Liver (tissue), 9 donors: ENCODE data around the gene OR5AU1. TPM values are rescaled to one million over a fixed set of nuclear protein-coding genes. Genes with fewer than 3 reads are reported as not detected.

Experiments used
- DNase-seq: peaks from one replicate; pipeline ENCODE4 v3.0.0-alpha.2; 2017; ENCODE audit warnings: low spot score
- H3K27ac ChIP-seq, 2 donors: one replicate each; pipeline ENCODE4 v1.7.0; 2013; ENCODE audit warnings: inconsistent platforms in 2 of 2, low read length in 2 of 2, control low read depth in 1 of 2, low read depth in 1 of 2, mild to moderate bottlenecking in 1 of 2
- H3K27me3 ChIP-seq, 4 donors: one replicate each; pipeline versions ENCODE4 v1.6.1 to v1.7.0; 2013; ENCODE audit warnings: low read length in 3 of 4, inconsistent platforms in 1 of 4, mild to moderate bottlenecking in 1 of 4, moderate library complexity in 1 of 4; ENCODE audit not compliant: control insufficient read depth in 4 of 4, insufficient read depth in 4 of 4
- H3K36me3 ChIP-seq, 4 donors: one replicate each; pipeline versions ENCODE4 v1.6.1 to v1.7.0; 2013; ENCODE audit warnings: low read length in 3 of 4, mild to moderate bottlenecking in 3 of 4, low read depth in 1 of 4, moderate library complexity in 1 of 4; ENCODE audit not compliant: control insufficient read depth in 4 of 4, insufficient read depth in 3 of 4
- H3K4me1 ChIP-seq, 4 donors: one replicate each; pipeline versions ENCODE4 v1.6.1 to v1.7.0; 2013; ENCODE audit warnings: low read length in 3 of 4, mild to moderate bottlenecking in 3 of 4, moderate library complexity in 1 of 4; ENCODE audit not compliant: control insufficient read depth in 4 of 4, insufficient read depth in 4 of 4
- H3K4me3 ChIP-seq, 3 donors: one replicate each; pipeline versions ENCODE4 v1.6.1 to v1.7.0; 2013; ENCODE audit warnings: low read length in 3 of 3, control low read depth in 1 of 3, low read depth in 1 of 3, mild to moderate bottlenecking in 1 of 3
- H3K9ac ChIP-seq, 2 donors: one replicate each; pipeline ENCODE4 v1.7.0; 2013; ENCODE audit warnings: low read length in 2 of 2, mild to moderate bottlenecking in 2 of 2, moderate library complexity in 2 of 2, control low read depth in 1 of 2, low read depth in 1 of 2
- H3K9me3 ChIP-seq, 4 donors: one replicate each; pipeline versions ENCODE4 v1.6.1 to v1.7.0; 2013; ENCODE audit warnings: low read length in 3 of 4; ENCODE audit not compliant: control insufficient read depth in 4 of 4
- ATF3 ChIP-seq: IDR thresholded peaks from 2 replicates; pipeline ENCODE4 v1.6.1; 2016; ENCODE audit warnings: antibody characterized with exemption
- EGR1 ChIP-seq, 2 donors: IDR thresholded peaks; 2 replicates each; pipeline ENCODE4 v1.6.1; 2016 to 2018; ENCODE audit warnings: antibody characterized with exemption in 2 of 2, low read depth in 2 of 2
- FOXA2 ChIP-seq: IDR thresholded peaks from 2 replicates; pipeline ENCODE4 v1.6.1; 2016; ENCODE audit warnings: antibody characterized with exemption
- GABPA ChIP-seq, 2 donors: IDR thresholded peaks in 1 of 2; conservative IDR thresholded peaks in 1 of 2; 2 replicates each; pipeline ENCODE4 v1.6.1; 2016; ENCODE audit warnings: antibody characterized with exemption in 2 of 2, mild to moderate bottlenecking in 1 of 2, moderate library complexity in 1 of 2
- HNF4A ChIP-seq, 2 donors: conservative IDR thresholded peaks; 2 replicates each; pipeline ENCODE4 v1.6.1; 2016; ENCODE audit warnings: antibody characterized with exemption in 2 of 2, mild to moderate bottlenecking in 2 of 2
- HNF4G ChIP-seq: IDR thresholded peaks from 2 replicates; pipeline ENCODE4 v1.6.1; 2016; ENCODE audit warnings: antibody characterized with exemption
- JUND ChIP-seq, 2 donors: IDR thresholded peaks; 2 replicates each; pipeline ENCODE4 v1.6.1; 2016; ENCODE audit warnings: antibody characterized with exemption in 2 of 2
- MAX ChIP-seq: IDR thresholded peaks from 2 replicates; pipeline ENCODE4 v1.6.1; 2016; ENCODE audit warnings: antibody characterized with exemption
- RAD21 ChIP-seq, 2 donors: IDR thresholded peaks; 2 replicates each; pipeline ENCODE4 v1.6.1; 2016; ENCODE audit warnings: antibody characterized with exemption in 2 of 2, mild to moderate bottlenecking in 2 of 2
- RXRA ChIP-seq, 2 donors: IDR thresholded peaks; 2 replicates each; pipeline ENCODE4 v1.6.1; 2017 to 2018; ENCODE audit warnings: antibody characterized with exemption in 2 of 2, mild to moderate bottlenecking in 1 of 2
- SP1 ChIP-seq: IDR thresholded peaks from 2 replicates; pipeline ENCODE4 v1.6.1; 2018; ENCODE audit warnings: antibody characterized with exemption, mild to moderate bottlenecking
- TAF1 ChIP-seq: conservative IDR thresholded peaks from 2 replicates; pipeline ENCODE4 v1.6.1; 2016; ENCODE audit warnings: antibody characterized with exemption, mild to moderate bottlenecking
- YY1 ChIP-seq: IDR thresholded peaks from 2 replicates; pipeline ENCODE4 v1.6.1; 2016; ENCODE audit warnings: antibody characterized with exemption, mild to moderate bottlenecking
- WGBS: extraction: QIAGEN DNeasy Blood & Tissue Kit; methylation state at CpG from one replicate; pipeline ENCODE4 v1.1.7; 2013; 5-methylcytosine and 5-hydroxymethylcytosine counted together
- polyA plus RNA-seq, 2 donors: library from polyadenylated mRNA; stranded (reverse) in 1 of 2; unstranded in 1 of 2; fragments of 200-250 nt in 1 of 2; fragments of >200 nt in 1 of 2; fragmentation: Nextera tagmentation in 1 of 2; extraction: Ambion mirVana in 1 of 2; gene quantifications; one replicate each; pipeline versions ENCODE4 v1.2.1 to v1.2.3, GENCODE V29; 2013 to 2015
- total RNA-seq, 2 donors: library from RNA; depleted of rRNA; stranded (reverse); fragments of >200 nt; gene quantifications; one replicate each; pipeline ENCODE4 v1.2.3, GENCODE V29; 2014
- TF ChIP-seq, protein P1 (sequence below): IDR thresholded peaks from 2 replicates; pipeline ENCODE4 v1.6.1; 2016; ENCODE audit warnings: antibody characterized with exemption, mild to moderate bottlenecking
- TF ChIP-seq, protein P2 (sequence below): IDR thresholded peaks from 2 replicates; pipeline ENCODE4 v1.6.1; 2016; ENCODE audit warnings: antibody characterized with exemption
- donor health status: healthy.
- donor health status: healthy.
- donor health status: healthy.
- donor health status: healthy.
- donor health status: healthy.

Gene OR5AU1
- total and polyA plus RNA-seq, 4 donors: not detected

DNA sequence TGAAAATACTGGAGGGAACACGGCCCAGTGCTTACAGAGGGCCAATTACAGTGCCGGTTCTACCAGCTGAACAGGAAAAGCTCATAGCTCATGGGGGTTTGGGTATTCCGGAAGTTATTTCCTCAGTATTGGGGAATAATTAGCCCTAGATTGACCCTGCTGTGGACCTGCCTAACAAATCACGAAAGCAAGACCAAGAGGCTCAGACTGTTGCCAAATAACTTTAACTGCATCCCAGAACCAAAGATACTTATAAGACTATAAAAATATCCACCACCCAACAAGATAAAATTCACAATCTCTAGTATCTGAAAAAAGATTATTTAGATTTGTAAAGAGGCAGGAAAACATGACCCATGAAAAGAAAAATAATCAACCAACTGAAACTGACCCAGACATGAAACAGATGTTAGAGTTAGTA is 8.0 kb upstream of the OR5AU1 start:
- WGBS: 72% methylated on average over 4 of the region's 4 CpGs
- no peak overlapping the region for H3K27ac ChIP-seq
- no peaks in the 10 kb centered on the region for H3K4me1 ChIP-seq
- no peak for DNase-seq
- H3K9ac ChIP-seq: no peak overlapping the region
- H3K27me3 ChIP-seq: no peaks in the 10 kb centered on the region
- no peaks in the 10 kb centered on the region for H3K36me3 ChIP-seq
- no peaks in the 10 kb centered on the region for H3K9me3 ChIP-seq
- H3K4me3 ChIP-seq: no peak overlapping the region
- TF ChIP-seq HNF4A (conservative IDR thresholded peaks at IDR 0.05): no peak
- TF ChIP-seq RAD21 (IDR thresholded peaks at IDR 0.05): no peak
- no peak for TF ChIP-seq GABPA (IDR thresholded peaks at IDR 0.05 in 1 of 2, conservative IDR thresholded peaks at IDR 0.05 in 1 of 2)
- TF ChIP-seq ATF3: no peak
- TF ChIP-seq TAF1: no peak
- TF ChIP-seq, protein P1, sequence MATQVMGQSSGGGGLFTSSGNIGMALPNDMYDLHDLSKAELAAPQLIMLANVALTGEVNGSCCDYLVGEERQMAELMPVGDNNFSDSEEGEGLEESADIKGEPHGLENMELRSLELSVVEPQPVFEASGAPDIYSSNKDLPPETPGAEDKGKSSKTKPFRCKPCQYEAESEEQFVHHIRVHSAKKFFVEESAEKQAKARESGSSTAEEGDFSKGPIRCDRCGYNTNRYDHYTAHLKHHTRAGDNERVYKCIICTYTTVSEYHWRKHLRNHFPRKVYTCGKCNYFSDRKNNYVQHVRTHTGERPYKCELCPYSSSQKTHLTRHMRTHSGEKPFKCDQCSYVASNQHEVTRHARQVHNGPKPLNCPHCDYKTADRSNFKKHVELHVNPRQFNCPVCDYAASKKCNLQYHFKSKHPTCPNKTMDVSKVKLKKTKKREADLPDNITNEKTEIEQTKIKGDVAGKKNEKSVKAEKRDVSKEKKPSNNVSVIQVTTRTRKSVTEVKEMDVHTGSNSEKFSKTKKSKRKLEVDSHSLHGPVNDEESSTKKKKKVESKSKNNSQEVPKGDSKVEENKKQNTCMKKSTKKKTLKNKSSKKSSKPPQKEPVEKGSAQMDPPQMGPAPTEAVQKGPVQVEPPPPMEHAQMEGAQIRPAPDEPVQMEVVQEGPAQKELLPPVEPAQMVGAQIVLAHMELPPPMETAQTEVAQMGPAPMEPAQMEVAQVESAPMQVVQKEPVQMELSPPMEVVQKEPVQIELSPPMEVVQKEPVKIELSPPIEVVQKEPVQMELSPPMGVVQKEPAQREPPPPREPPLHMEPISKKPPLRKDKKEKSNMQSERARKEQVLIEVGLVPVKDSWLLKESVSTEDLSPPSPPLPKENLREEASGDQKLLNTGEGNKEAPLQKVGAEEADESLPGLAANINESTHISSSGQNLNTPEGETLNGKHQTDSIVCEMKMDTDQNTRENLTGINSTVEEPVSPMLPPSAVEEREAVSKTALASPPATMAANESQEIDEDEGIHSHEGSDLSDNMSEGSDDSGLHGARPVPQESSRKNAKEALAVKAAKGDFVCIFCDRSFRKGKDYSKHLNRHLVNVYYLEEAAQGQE: no peak
- no peak for TF ChIP-seq EGR1 (IDR thresholded peaks at IDR 0.05; ENCODE audit: low read depth in 2 of 2)
- TF ChIP-seq, protein P2, sequence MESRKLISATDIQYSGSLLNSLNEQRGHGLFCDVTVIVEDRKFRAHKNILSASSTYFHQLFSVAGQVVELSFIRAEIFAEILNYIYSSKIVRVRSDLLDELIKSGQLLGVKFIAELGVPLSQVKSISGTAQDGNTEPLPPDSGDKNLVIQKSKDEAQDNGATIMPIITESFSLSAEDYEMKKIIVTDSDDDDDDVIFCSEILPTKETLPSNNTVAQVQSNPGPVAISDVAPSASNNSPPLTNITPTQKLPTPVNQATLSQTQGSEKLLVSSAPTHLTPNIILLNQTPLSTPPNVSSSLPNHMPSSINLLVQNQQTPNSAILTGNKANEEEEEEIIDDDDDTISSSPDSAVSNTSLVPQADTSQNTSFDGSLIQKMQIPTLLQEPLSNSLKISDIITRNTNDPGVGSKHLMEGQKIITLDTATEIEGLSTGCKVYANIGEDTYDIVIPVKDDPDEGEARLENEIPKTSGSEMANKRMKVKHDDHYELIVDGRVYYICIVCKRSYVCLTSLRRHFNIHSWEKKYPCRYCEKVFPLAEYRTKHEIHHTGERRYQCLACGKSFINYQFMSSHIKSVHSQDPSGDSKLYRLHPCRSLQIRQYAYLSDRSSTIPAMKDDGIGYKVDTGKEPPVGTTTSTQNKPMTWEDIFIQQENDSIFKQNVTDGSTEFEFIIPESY: no peak
- no peak for TF ChIP-seq JUND (IDR thresholded peaks at IDR 0.05)
- TF ChIP-seq HNF4G: no peak
- TF ChIP-seq MAX: no peak

DNA sequence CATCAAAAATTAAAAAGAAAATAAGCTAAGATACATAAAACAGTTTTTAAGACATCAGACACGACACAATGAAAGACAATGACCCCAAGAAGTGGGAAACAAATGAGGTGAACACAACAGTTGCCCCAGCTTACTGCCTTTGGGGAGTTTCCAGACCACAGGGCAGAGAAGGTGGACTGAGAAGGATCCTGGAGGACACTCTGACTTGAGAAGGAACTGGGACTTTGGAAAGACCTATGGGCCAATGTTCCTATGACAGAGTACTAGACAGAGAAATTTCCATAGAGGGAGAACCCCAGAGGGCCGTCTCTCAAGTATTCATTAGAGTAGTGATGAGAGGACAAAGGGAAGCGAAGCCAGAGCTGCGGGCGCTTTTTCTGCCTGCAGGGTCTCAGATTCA is 6.2 kb upstream of the OR5AU1 start:
- H3K27me3 ChIP-seq: no peaks in the 10 kb centered on the region
- TF ChIP-seq EGR1 (IDR thresholded peaks at IDR 0.05; ENCODE audit: low read depth in 2 of 2): no peak
- no peak for TF ChIP-seq HNF4G
- no peak for TF ChIP-seq JUND (IDR thresholded peaks at IDR 0.05)
- no peak for TF ChIP-seq FOXA2
- TF ChIP-seq RXRA (IDR thresholded peaks at IDR 0.05): no peak
- TF ChIP-seq ATF3: no peak
- no peak for TF ChIP-seq RAD21 (IDR thresholded peaks at IDR 0.05)
- TF ChIP-seq, protein P1: no peak
- no peak for TF ChIP-seq SP1
- no peak for TF ChIP-seq YY1
- TF ChIP-seq, protein P2: no peak
- H3K27ac ChIP-seq: no peak overlapping the region
- no peaks in the 10 kb centered on the region for H3K4me1 ChIP-seq
- no peaks in the 10 kb centered on the region for H3K36me3 ChIP-seq
- DNase-seq: no peak
- no peak overlapping the region for H3K4me3 ChIP-seq
- no peak overlapping the region for H3K9ac ChIP-seq
- 72% methylated on average over 5 of the region's 5 CpGs for WGBS
- no peaks in the 10 kb centered on the region for H3K9me3 ChIP-seq
